DOHH2 (cell line): ENCODE measurements around the gene ISOC2.

Experiments
- CTCF ChIP-seq: fragments of 200-600 bp; sonication (generic); IDR thresholded peaks from one replicate; pipeline ENCODE4 v1.5.1; 2014; ENCODE audit warnings: antibody characterized with exemption, mild to moderate bottlenecking, low read depth, low read length; ENCODE audit not compliant: poor library complexity, severe bottlenecking
- EZH2phosphoT487 ChIP-seq: fragments of 200-600 bp; sonication (generic); IDR thresholded peaks from 2 replicates; pipeline ENCODE4 v1.6.1; 2017; ENCODE audit warnings: borderline replicate concordance, mild to moderate bottlenecking, antibody characterized with exemption, low read length, moderate library complexity, mixed read lengths

GRCh38 chr19:55464039-55464661 lies 2.7 kb upstream of the ISOC2 start:
- TF ChIP-seq CTCF (no peak), EZH2phosphoT487 (no peak)
